Sigmoid colon (tissue), 7 donors: ENCODE results near the gene CHRNA4. TPM values are rescaled to one million over a fixed set of nuclear protein-coding genes. Genes with fewer than 3 reads are reported as not detected.

ENCODE experiments used
- DNase-seq: peaks from one replicate; pipeline ENCODE4 v3.0.0-alpha.2; 2019
- H3K27ac ChIP-seq, 4 donors: fragments of 200-600 bp; sonication (generic); one replicate each; pipeline ENCODE4 v1.5.1; 2016 to 2019; ENCODE audit warnings: mild to moderate bottlenecking in 1 of 4
- H3K27me3 ChIP-seq, 3 donors: fragments of 200-600 bp; sonication (generic); one replicate each; pipeline ENCODE4 v1.5.1; 2019; ENCODE audit warnings: mild to moderate bottlenecking in 1 of 3
- H3K36me3 ChIP-seq, 4 donors: fragments of 200-600 bp; sonication (generic); one replicate each; pipeline ENCODE4 v1.5.1; 2016 to 2019
- H3K4me1 ChIP-seq, 4 donors: fragments of 200-600 bp; sonication (generic); one replicate each; pipeline ENCODE4 v1.5.1; 2017 to 2019
- H3K4me3 ChIP-seq, 4 donors: fragments of 200-600 bp; sonication (generic); one replicate each; pipeline ENCODE4 v1.5.1; 2017 to 2019; ENCODE audit warnings: mild to moderate bottlenecking in 2 of 4, moderate library complexity in 1 of 4
- H3K9me3 ChIP-seq, 4 donors: fragments of 200-600 bp in 3 of 4; sonication (generic) in 3 of 4; one replicate each; pipeline versions ENCODE4 v1.5.1 to v1.6.1; 2013 to 2019
- CTCF ChIP-seq, 4 experiments: fragments of 450-650 bp in 3 of 4; fragments of 200-600 bp in 1 of 4; IDR thresholded peaks; one replicate each; pipeline ENCODE4 v1.5.1; 2016 to 2019; ENCODE audit warnings: antibody characterized with exemption in 4 of 4, mild to moderate bottlenecking in 3 of 4, moderate library complexity in 2 of 4
- EP300 ChIP-seq, 4 donors: sonication (generic); formaldehyde crosslinking; IDR thresholded peaks; one replicate each; pipeline ENCODE4 v1.6.1; 2017; ENCODE audit warnings: antibody characterized with exemption in 4 of 4
- POLR2A ChIP-seq, 2 donors: fragments of 450-650 bp; IDR thresholded peaks; one replicate each; pipeline ENCODE4 v1.6.1; 2016; ENCODE audit warnings: antibody characterized with exemption in 2 of 2, mild to moderate bottlenecking in 2 of 2, moderate library complexity in 2 of 2
- POLR2AphosphoS5 ChIP-seq, 4 donors: sonication (generic); formaldehyde crosslinking; IDR thresholded peaks; one replicate each; pipeline ENCODE4 v1.6.1; 2017; ENCODE audit warnings: antibody characterized with exemption in 4 of 4
- WGBS, 2 donors: extraction: QIAGEN DNeasy Blood & Tissue Kit; methylation state at CpG; one replicate each; pipeline ENCODE4 v1.1.7; 2013; 5-methylcytosine and 5-hydroxymethylcytosine counted together
- intact Hi-C: fragments of 100-400 bp; cut with DNase I; formaldehyde crosslinking; loops from one replicate; pipeline ENCODE4 v1.15.1; 2023
- polyA plus RNA-seq, 3 donors: library from polyadenylated mRNA; stranded (reverse); fragments of 200-250 nt; gene quantifications; one replicate each; pipeline ENCODE4 v1.2.3, GENCODE V29; 2013
- total RNA-seq, 4 donors: library from RNA; depleted of rRNA; stranded (reverse); fragments of >200 nt; gene quantifications; one replicate each; pipeline ENCODE4 v1.1.0, GENCODE V29; 2016
- donor health status: healthy with polysubstance abuse.
- donor health status: Bipolar disorder and iron deficiency.
- donor health status: healthy.

The CHRNA4 gene
- total and polyA plus RNA-seq, 7 donors, result 0.07 to 1.1 TPM; not detected in 5

- no peak for DNase-seq
- H3K9me3 ChIP-seq, result no peaks in the 10 kb centered on the region
- TF ChIP-seq EP300 (IDR thresholded peaks at IDR 0.05), result no peak
- TF ChIP-seq POLR2AphosphoS5 (IDR thresholded peaks at IDR 0.05), result no peak
- no peak for TF ChIP-seq POLR2A (IDR thresholded peaks at IDR 0.05)
- no peak for TF ChIP-seq CTCF (IDR thresholded peaks at IDR 0.05)
- intact Hi-C loops, result no loop called here
- H3K27me3 ChIP-seq, result peaks cover 27 to 85% (median 61%) of the 10 kb centered on the region in 3 donors
- 13% methylated on average over 50 of the region's 50 CpGs for WGBS, 2 donors
- H3K36me3 ChIP-seq, result no peaks in the 10 kb centered on the region
- peaks cover 0 to 11% (median 8%) of the 10 kb centered on the region in 4 donors for H3K4me1 ChIP-seq
- H3K4me3 ChIP-seq, result no peak overlapping the region
- H3K27ac ChIP-seq, result no peak overlapping the region
Observed at GRCh38 chr20:63361519-63362435, 628 bp upstream of the CHRNA4 start.

DNA sequence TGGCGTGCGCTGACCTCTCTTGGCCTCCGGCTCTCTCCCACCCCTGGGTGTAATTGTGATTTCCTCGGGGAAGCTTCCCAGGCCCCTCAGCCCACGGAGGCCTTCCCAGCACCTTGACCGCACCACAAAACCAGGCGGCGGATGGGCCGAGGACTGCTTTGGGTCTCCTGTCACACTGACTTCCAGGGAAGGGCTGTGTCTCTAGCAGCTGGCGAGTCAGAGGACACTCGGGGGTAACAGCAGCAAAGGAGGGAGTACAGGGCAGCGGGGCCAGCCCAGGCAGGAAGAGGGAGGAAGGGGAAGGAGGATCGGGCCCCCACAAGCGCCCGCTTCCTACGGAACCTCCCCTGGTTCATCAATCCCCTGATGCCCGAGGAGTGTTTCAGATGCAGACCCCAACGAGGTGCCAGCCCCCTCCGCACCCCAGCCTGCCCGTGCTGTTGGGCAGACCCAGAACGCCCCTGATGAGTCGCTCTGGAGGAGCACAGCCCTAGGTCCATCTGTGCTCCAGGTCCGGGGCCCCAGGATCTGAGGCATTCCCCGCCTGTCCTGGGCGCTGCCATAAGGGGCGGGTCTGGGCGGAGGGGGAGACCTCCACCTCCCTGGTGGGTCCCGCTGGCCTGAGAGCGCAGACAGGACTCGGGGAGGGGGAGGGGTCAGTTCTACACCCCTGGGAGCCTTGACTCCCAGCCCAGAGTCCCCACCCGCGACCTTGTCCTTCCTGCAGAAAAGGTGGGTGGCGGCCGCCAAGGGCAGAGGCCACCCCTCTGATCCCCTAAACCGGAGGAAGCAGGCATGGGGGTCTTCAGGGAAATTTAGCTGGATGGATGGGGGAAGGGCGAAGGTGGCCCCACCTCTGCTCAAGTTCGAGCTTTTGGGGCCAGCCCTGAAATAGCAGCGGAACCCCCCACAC is 956 bp downstream of the CHRNA4 start:
- DNase-seq, result no peak
- Histone ChIP-seq H3K4me1 (peaks cover 0 to 11% (median 8%) of the 10 kb centered on the region in 4 donors), H3K27ac (no peak overlapping the region), H3K4me3 (no peak overlapping the region), H3K9me3 (no peaks in the 10 kb centered on the region), H3K27me3 (peaks cover 27 to 92% (median 65%) of the 10 kb centered on the region in 3 donors), H3K36me3 (no peaks in the 10 kb centered on the region)
- no peak for TF ChIP-seq POLR2A (IDR thresholded peaks at IDR 0.05)
- no peak for TF ChIP-seq CTCF (IDR thresholded peaks at IDR 0.05)
- no peak for TF ChIP-seq POLR2AphosphoS5 (IDR thresholded peaks at IDR 0.05)
- no peak for TF ChIP-seq EP300 (IDR thresholded peaks at IDR 0.05)
- 22 to 30% methylated on average over 38 of the region's 38 CpGs for WGBS, 2 donors
- intact Hi-C loops, result no loop called here

- intact Hi-C loops, result no loop called here
- WGBS, 2 donors, result 62 to 78% methylated on average over 42 of the region's 42 CpGs
- H3K4me1 ChIP-seq, result peaks cover 0 to 11% (median 8%) of the 10 kb centered on the region in 4 donors
- DNase-seq, result no peak
- TF ChIP-seq EP300 (IDR thresholded peaks at IDR 0.05), result no peak
- peaks cover 27 to 91% (median 67%) of the 10 kb centered on the region in 3 donors for H3K27me3 ChIP-seq
- H3K27ac ChIP-seq, result no peak overlapping the region
- H3K36me3 ChIP-seq, result no peaks in the 10 kb centered on the region
- H3K9me3 ChIP-seq, result no peaks in the 10 kb centered on the region
- no peak overlapping the region for H3K4me3 ChIP-seq
Observed at GRCh38 chr20:63359164-63359934, 1.8 kb downstream of the CHRNA4 start.

GRCh38 chr20:63357921-63358905 is 2.9 kb downstream of the CHRNA4 start:
- no peaks in the 10 kb centered on the region for H3K36me3 ChIP-seq
- no peak for DNase-seq
- intact Hi-C loops, result no loop called here
- TF ChIP-seq POLR2AphosphoS5 (IDR thresholded peaks at IDR 0.05), result no peak
- no peak for TF ChIP-seq EP300 (IDR thresholded peaks at IDR 0.05)
- no peak for TF ChIP-seq CTCF (IDR thresholded peaks at IDR 0.05)
- no peak for TF ChIP-seq POLR2A (IDR thresholded peaks at IDR 0.05)
- no peak overlapping the region for H3K27ac ChIP-seq
- H3K27me3 ChIP-seq, result peaks cover 27 to 83% (median 56%) of the 10 kb centered on the region in 3 donors
- H3K4me3 ChIP-seq, result no peak overlapping the region
- peaks cover 0 to 11% (median 8%) of the 10 kb centered on the region in 4 donors for H3K4me1 ChIP-seq
- WGBS, 2 donors, result 62 to 79% methylated on average over 26 of the region's 26 CpGs
- no peaks in the 10 kb centered on the region for H3K9me3 ChIP-seq
